ENCODE measurements around the gene MRS2. TPM values are rescaled to one million over a fixed set of nuclear protein-coding genes. Genes with fewer than 3 reads are reported as not detected.

Gene MRS2
- polyA plus RNA-seq, 1 donor from 2014 or later, result 47.9 TPM

DNA sequence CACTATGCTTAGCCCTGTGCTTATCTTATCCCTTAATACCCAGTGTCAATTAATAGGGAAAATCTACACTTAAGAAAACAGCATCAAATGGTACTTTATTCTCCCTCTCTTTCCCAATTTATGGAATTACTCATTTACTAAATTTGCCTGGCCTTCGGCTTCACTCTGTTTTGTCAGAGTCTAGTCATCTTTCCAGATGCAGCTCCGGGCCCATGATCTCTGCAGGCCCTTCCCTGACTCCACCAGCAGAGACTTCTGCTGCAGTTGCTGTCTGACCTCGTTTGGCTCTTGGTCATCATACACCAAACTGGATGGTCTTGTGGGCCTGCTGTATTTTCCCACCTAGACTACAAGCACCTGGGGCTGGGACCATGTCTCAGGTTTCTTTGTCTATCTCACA is 27.4 kb downstream of the MRS2 start:
- H3K27me3 ChIP-seq (ENCODE audit: insufficient read depth, low read depth, low read length), result no peaks in the 10 kb centered on the region
- H3K9me3 ChIP-seq (ENCODE audit: low read length), result no peaks in the 10 kb centered on the region
- H2AFZ ChIP-seq (ENCODE audit: low read depth, low read length), result no peak overlapping the region
- H3K4me2 ChIP-seq (ENCODE audit: low read length), result no peak overlapping the region
- no peaks in the 10 kb centered on the region for H3K9me2 ChIP-seq (ENCODE audit: insufficient read depth, low read length)
- H3K4me3 ChIP-seq (ENCODE audit: low read length), result no peak overlapping the region
- no peaks in the 10 kb centered on the region for H4K20me1 ChIP-seq (ENCODE audit: insufficient read depth)
- H3K9ac ChIP-seq (ENCODE audit: low read length), result no peak overlapping the region
- no peaks in the 10 kb centered on the region for H3K79me2 ChIP-seq (replicated peaks; ENCODE audit: insufficient read depth, low read length)
- no peak overlapping the region for H3K27ac ChIP-seq (ENCODE audit: low read length)
- TF ChIP-seq TAF1 (IDR thresholded peaks at IDR 0.05; ENCODE audit: low read depth) (no peak), MXI1 (conservative IDR thresholded peaks at IDR 0.05; ENCODE audit: poor library complexity, severe bottlenecking) (no peak), POLR2AphosphoS5 (IDR thresholded peaks at IDR 0.05) (no peak)
- H3F3A ChIP-seq (ENCODE audit: insufficient read depth, low read length, poor library complexity, severe bottlenecking), result no peaks in the 10 kb centered on the region
- H3K36me3 ChIP-seq (ENCODE audit: insufficient read depth, low read length), result peaks cover 9% of the 10 kb centered on the region

- no peaks in the 10 kb centered on the region for H3K9me2 ChIP-seq (ENCODE audit: insufficient read depth, low read length)
- no peaks in the 10 kb centered on the region for H3K27me3 ChIP-seq (ENCODE audit: insufficient read depth, low read depth, low read length)
- no peak overlapping the region for H2AFZ ChIP-seq (ENCODE audit: low read depth, low read length)
- no peak for TF ChIP-seq EP300 (conservative IDR thresholded peaks at IDR 0.05; ENCODE audit: poor library complexity, severe bottlenecking)
- TF ChIP-seq EZH2 (IDR thresholded peaks at IDR 0.05; ENCODE audit: borderline replicate concordance, insufficient read depth, low read length, poor library complexity, severe bottlenecking), result no peak
- peak; percentile 67 for TF ChIP-seq SMC3 (conservative IDR thresholded peaks at IDR 0.05; ENCODE audit: poor library complexity)
- no peak for TF ChIP-seq TAF1 (IDR thresholded peaks at IDR 0.05; ENCODE audit: low read depth)
- TF ChIP-seq CTCF (IDR thresholded peaks at IDR 0.05; ENCODE audit: poor library complexity, severe bottlenecking), result peak; percentile 67
- no peak for TF ChIP-seq POLR2AphosphoS5 (IDR thresholded peaks at IDR 0.05)
- TF ChIP-seq, protein P1, sequence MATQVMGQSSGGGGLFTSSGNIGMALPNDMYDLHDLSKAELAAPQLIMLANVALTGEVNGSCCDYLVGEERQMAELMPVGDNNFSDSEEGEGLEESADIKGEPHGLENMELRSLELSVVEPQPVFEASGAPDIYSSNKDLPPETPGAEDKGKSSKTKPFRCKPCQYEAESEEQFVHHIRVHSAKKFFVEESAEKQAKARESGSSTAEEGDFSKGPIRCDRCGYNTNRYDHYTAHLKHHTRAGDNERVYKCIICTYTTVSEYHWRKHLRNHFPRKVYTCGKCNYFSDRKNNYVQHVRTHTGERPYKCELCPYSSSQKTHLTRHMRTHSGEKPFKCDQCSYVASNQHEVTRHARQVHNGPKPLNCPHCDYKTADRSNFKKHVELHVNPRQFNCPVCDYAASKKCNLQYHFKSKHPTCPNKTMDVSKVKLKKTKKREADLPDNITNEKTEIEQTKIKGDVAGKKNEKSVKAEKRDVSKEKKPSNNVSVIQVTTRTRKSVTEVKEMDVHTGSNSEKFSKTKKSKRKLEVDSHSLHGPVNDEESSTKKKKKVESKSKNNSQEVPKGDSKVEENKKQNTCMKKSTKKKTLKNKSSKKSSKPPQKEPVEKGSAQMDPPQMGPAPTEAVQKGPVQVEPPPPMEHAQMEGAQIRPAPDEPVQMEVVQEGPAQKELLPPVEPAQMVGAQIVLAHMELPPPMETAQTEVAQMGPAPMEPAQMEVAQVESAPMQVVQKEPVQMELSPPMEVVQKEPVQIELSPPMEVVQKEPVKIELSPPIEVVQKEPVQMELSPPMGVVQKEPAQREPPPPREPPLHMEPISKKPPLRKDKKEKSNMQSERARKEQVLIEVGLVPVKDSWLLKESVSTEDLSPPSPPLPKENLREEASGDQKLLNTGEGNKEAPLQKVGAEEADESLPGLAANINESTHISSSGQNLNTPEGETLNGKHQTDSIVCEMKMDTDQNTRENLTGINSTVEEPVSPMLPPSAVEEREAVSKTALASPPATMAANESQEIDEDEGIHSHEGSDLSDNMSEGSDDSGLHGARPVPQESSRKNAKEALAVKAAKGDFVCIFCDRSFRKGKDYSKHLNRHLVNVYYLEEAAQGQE (IDR thresholded peaks at IDR 0.05; ENCODE audit: borderline replicate concordance), result no peak
- TF ChIP-seq MXI1 (conservative IDR thresholded peaks at IDR 0.05; ENCODE audit: poor library complexity, severe bottlenecking), result no peak
- peak; percentile 62 for TF ChIP-seq RAD21 (conservative IDR thresholded peaks at IDR 0.05)
- no peaks in the 10 kb centered on the region for H3K9me3 ChIP-seq (ENCODE audit: low read length)
- no peaks in the 10 kb centered on the region for H3K79me2 ChIP-seq (replicated peaks; ENCODE audit: insufficient read depth, low read length)
- H3F3A ChIP-seq (ENCODE audit: insufficient read depth, low read length, poor library complexity, severe bottlenecking), result no peaks in the 10 kb centered on the region
- no peak overlapping the region for H3K9ac ChIP-seq (ENCODE audit: low read length)
- H3K4me2 ChIP-seq (ENCODE audit: low read length), result no peak overlapping the region
- H3K27ac ChIP-seq (ENCODE audit: low read length), result no peak overlapping the region
- H4K20me1 ChIP-seq (ENCODE audit: insufficient read depth), result no peaks in the 10 kb centered on the region
- H3K36me3 ChIP-seq (ENCODE audit: insufficient read depth, low read length), result peaks cover 9% of the 10 kb centered on the region
- no peak overlapping the region for H3K4me3 ChIP-seq (ENCODE audit: low read length)
Observed at GRCh38 chr6:24431045-24431451, 28.3 kb downstream of the MRS2 start.

- Histone ChIP-seq H3K27ac (ENCODE audit: low read length) (no peak overlapping the region), H3K9ac (ENCODE audit: low read length) (no peak overlapping the region), H4K20me1 (ENCODE audit: insufficient read depth) (no peaks in the 10 kb centered on the region), H3K4me2 (ENCODE audit: low read length) (no peak overlapping the region), H3F3A (ENCODE audit: insufficient read depth, low read length, poor library complexity, severe bottlenecking) (no peaks in the 10 kb centered on the region), H2AFZ (ENCODE audit: low read depth, low read length) (no peak overlapping the region), H3K9me3 (ENCODE audit: low read length) (no peaks in the 10 kb centered on the region), H3K4me3 (ENCODE audit: low read length) (no peak overlapping the region), H3K27me3 (ENCODE audit: insufficient read depth, low read depth, low read length) (no peaks in the 10 kb centered on the region), H3K9me2 (ENCODE audit: insufficient read depth, low read length) (no peaks in the 10 kb centered on the region), H3K79me2 (replicated peaks; ENCODE audit: insufficient read depth, low read length) (no peaks in the 10 kb centered on the region), H3K36me3 (ENCODE audit: insufficient read depth, low read length) (peaks cover 9% of the 10 kb centered on the region)
- TF ChIP-seq CTCF (IDR thresholded peaks at IDR 0.05; ENCODE audit: poor library complexity, severe bottlenecking), result no peak
- TF ChIP-seq EZH2 (IDR thresholded peaks at IDR 0.05; ENCODE audit: borderline replicate concordance, insufficient read depth, low read length, poor library complexity, severe bottlenecking), result no peak
- no peak for TF ChIP-seq SMC3 (conservative IDR thresholded peaks at IDR 0.05; ENCODE audit: poor library complexity)
- TF ChIP-seq RAD21 (conservative IDR thresholded peaks at IDR 0.05), result no peak
- TF ChIP-seq POLR2AphosphoS5 (IDR thresholded peaks at IDR 0.05), result no peak
- TF ChIP-seq, protein P1 (IDR thresholded peaks at IDR 0.05; ENCODE audit: borderline replicate concordance), result no peak
- TF ChIP-seq EP300 (conservative IDR thresholded peaks at IDR 0.05; ENCODE audit: poor library complexity, severe bottlenecking), result no peak
- no peak for TF ChIP-seq TAF1 (IDR thresholded peaks at IDR 0.05; ENCODE audit: low read depth)
- no peak for TF ChIP-seq MXI1 (conservative IDR thresholded peaks at IDR 0.05; ENCODE audit: poor library complexity, severe bottlenecking)
Observed at GRCh38 chr6:24432611-24433010, 29.9 kb downstream of the MRS2 start.
